ENCODE results near the gene ARHGAP23. TPM values are rescaled to one million over a fixed set of nuclear protein-coding genes. Genes with fewer than 3 reads are reported as not detected.

Gene ARHGAP23
- total RNA-seq, 3 donors from 2014 or later: 6.1 to 44.6 (median 12.6) TPM

DNA sequence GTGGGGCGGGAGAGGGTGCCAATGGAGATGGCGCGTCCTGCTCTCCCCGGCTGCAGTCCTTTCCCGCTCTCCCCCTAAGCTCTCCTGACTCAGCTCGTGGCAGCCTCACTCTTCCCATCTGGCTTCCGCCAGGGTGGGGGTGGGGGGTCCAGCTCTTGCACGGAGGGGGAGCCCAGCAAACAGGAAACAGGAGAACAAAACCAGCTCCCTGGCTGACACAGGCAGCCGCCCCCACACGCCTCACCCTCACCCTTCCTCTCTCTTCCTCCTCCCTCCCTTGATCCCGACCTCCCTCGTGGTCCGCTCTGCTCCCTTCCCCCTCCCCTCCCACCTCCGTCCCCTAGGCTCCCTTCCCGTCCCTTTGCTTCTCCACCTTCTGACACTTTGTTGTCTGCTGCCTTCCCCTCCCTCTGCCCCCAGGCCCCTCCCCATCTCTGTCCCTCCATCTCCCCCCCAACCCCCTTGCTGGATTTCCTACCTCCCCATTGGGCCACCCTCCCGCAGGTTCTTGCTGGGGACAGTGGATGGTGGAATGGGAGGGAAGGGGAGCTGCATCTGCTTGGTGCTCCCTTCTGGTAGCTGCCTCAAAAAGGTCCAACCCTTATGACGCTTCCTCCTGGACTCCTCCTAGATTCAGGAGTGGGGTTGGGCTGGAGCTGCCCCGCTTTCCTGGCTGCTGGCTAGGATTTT is 23.7 kb downstream of the ARHGAP23 start:
- TF ChIP-seq, protein P1, sequence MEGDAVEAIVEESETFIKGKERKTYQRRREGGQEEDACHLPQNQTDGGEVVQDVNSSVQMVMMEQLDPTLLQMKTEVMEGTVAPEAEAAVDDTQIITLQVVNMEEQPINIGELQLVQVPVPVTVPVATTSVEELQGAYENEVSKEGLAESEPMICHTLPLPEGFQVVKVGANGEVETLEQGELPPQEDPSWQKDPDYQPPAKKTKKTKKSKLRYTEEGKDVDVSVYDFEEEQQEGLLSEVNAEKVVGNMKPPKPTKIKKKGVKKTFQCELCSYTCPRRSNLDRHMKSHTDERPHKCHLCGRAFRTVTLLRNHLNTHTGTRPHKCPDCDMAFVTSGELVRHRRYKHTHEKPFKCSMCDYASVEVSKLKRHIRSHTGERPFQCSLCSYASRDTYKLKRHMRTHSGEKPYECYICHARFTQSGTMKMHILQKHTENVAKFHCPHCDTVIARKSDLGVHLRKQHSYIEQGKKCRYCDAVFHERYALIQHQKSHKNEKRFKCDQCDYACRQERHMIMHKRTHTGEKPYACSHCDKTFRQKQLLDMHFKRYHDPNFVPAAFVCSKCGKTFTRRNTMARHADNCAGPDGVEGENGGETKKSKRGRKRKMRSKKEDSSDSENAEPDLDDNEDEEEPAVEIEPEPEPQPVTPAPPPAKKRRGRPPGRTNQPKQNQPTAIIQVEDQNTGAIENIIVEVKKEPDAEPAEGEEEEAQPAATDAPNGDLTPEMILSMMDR (IDR thresholded peaks at IDR 0.05): no peak
- Histone ChIP-seq H3K9me3 (no peaks in the 10 kb centered on the region), H3K4me3 (no peak overlapping the region), H3K36me3 (ENCODE audit: low read depth) (no peaks in the 10 kb centered on the region), H3K4me1 (ENCODE audit: low read depth) (no peaks in the 10 kb centered on the region)
- intact Hi-C loops (cut with DNase I, micrococcal nuclease): no loop called here
- ATAC-seq (peak; percentile 23), DNase-seq (peak in 2 of 3 donors; percentile 23 to 46)

DNA sequence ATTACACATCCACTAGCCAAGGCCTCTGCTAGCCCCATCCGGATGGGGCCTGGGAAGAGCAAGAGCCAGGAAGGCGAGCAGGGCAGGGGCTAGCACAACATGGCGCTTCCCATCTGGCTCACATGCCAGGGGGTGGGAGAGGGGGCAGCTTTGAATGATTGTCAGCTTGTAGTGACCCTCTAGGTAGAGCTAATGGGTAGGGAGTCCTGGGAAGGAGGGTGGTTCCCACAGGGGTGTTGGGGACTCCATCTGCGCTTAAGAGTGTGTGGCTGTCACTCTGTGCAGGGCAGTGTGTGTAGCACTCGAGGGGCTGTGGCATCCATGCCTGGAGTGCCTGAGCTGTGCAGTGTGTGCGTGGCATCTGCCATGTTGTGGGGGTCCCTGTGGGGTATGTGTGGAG is 24.5 kb downstream of the ARHGAP23 start:
- H3K4me1 ChIP-seq (ENCODE audit: low read depth): no peaks in the 10 kb centered on the region

DNA sequence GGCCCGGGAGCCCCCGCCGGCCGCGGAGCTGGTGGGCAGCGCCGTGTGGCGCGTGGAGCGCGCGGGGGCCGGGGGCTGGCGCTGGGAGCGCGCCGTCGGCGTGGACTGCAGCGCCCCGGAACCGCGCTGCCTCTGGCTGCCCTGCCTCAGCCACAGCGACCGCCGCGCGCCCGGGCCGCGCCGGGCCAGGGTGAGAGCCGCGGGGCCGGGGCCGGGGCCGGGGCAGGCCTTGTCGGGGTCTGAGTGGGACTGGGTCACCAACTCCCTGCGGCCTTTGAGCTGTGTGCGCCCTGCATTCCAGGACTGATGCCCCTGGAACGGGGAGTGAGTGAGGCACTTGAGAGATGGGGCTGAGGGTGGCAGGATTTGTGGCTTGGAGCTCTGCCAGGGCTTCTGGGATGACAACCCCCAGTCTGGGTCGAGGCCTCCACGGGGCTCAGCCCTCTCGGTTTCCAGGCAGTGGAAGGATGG is 25.7 kb downstream of the ARHGAP23 start:
- DNase-seq: no peak
- no peak for ATAC-seq
- intact Hi-C loops (cut with DNase I, micrococcal nuclease): no loop called here
- no peaks in the 10 kb centered on the region for H3K9me3 ChIP-seq
- H3K36me3 ChIP-seq (ENCODE audit: low read depth): no peaks in the 10 kb centered on the region
- H3K4me1 ChIP-seq (ENCODE audit: low read depth): no peaks in the 10 kb centered on the region
- TF ChIP-seq, protein P1 (IDR thresholded peaks at IDR 0.05): no peak
- H3K4me3 ChIP-seq: no peak overlapping the region

More for the DNA sequence above, 24.5 kb downstream of the ARHGAP23 start:
- Histone ChIP-seq H3K36me3 (ENCODE audit: low read depth) (no peaks in the 10 kb centered on the region), H3K4me3 (no peak overlapping the region), H3K9me3 (no peaks in the 10 kb centered on the region)
- ATAC-seq (no peak), DNase-seq (no peak)
- TF ChIP-seq, protein P1 (IDR thresholded peaks at IDR 0.05): no peak
- intact Hi-C loops (cut with DNase I, micrococcal nuclease): no loop called here

DNA sequence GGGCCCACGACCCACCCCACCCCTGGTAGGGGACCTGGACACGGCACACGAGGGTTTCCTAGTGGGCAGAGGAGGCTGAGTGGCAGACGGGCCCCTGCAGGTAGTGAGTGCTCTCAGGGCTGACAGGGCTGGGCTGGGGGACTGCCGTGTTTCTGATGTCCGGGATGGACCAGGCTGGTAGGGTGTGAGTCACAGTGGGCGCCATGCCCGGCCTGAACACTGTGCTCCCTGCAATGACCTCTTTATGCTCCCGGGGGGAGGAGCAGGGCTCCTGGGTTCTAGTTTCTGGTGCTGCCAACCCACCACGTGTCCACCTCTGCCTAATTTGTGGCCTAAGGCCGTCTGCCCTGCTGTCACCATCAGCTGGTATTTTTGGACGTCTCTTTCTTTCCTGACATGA is 26.3 kb downstream of the ARHGAP23 start:
- ATAC-seq (peak; percentile 34), DNase-seq (peak in 2 of 3 donors; percentile 28 to 70)
- no peak overlapping the region for H3K4me3 ChIP-seq
- H3K4me1 ChIP-seq (ENCODE audit: low read depth): no peaks in the 10 kb centered on the region
- TF ChIP-seq, protein P1 (IDR thresholded peaks at IDR 0.05): no peak
- intact Hi-C loops (cut with DNase I, micrococcal nuclease): no loop called here
- H3K9me3 ChIP-seq: no peaks in the 10 kb centered on the region
- H3K36me3 ChIP-seq (ENCODE audit: low read depth): no peaks in the 10 kb centered on the region

DNA sequence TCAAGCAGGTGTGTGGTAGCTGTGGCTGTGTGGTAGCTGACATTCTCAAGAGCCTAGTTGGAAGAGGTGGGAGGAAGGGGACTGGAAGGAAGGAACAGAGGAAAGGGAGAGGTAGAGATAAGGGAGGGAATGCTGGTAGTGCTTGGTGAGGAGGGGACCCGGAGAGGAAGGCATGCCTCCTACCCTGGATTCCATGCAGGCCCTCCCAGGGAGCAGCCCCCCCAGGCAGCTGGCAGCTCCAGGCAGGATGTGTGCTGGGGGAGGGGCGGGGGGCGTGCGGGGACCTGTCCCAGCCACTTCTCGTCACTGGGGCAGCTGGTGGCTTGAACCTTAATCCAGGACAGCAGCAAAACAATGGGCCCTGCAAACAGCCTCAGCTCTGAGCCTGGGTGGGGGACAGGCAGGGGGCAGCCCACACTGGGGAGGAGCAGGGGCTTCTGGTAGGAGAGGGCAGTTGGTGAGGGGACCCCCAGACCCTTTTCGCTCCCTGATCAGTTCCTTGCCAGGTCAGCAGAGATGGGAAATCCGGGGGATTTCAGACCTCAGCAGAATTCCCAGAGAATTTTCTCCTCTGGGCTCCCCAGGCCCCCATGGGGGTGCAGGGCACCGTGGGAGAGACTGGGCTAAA is 27.1 kb downstream of the ARHGAP23 start:
- TF ChIP-seq, protein P1 (IDR thresholded peaks at IDR 0.05): no peak

More for the DNA sequence above, 27.1 kb downstream of the ARHGAP23 start:
- no peak for ATAC-seq
- intact Hi-C loops (cut with DNase I, micrococcal nuclease): no loop called here
- Histone ChIP-seq H3K4me3 (no peak overlapping the region), H3K9me3 (no peaks in the 10 kb centered on the region), H3K36me3 (ENCODE audit: low read depth) (no peaks in the 10 kb centered on the region), H3K4me1 (ENCODE audit: low read depth) (no peaks in the 10 kb centered on the region)
- DNase-seq: no peak

All from mucosa of descending colon (tissue), 3 donors.